Esophagus squamous epithelium (tissue), 5 donors: ENCODE data around the gene SORCS1. TPM values are rescaled to one million over a fixed set of nuclear protein-coding genes. Genes with fewer than 3 reads are reported as not detected.

Experiments used
- DNase-seq: peaks from one replicate; lab custom pipeline; 2025; lab: John Stamatoyannopoulos, UW
- H3K27ac ChIP-seq, 4 donors: fragments of 200-600 bp; sonication (generic); one replicate each; pipeline ENCODE4 v1.5.1; 2016 to 2019; ENCODE audit warnings: mild to moderate bottlenecking in 1 of 4
- H3K27me3 ChIP-seq, 4 donors: fragments of 200-600 bp; sonication (generic); 1 replicate in 3 of 4; 2 replicates in 1 of 4; pipeline versions ENCODE4 v1.5.1 to v1.6.0; 2017 to 2021; ENCODE audit warnings: antibody characterized with exemption in 1 of 4
- H3K36me3 ChIP-seq, 3 donors: fragments of 200-600 bp; sonication (generic); one replicate each; pipeline ENCODE4 v1.5.1; 2016 to 2019
- H3K4me1 ChIP-seq, 3 donors: fragments of 200-600 bp; sonication (generic); one replicate each; pipeline ENCODE4 v1.5.1; 2017 to 2019
- H3K4me3 ChIP-seq, 4 donors: fragments of 200-600 bp; sonication (generic); 1 replicate in 3 of 4; 2 replicates in 1 of 4; pipeline ENCODE4 v1.5.1; 2016 to 2019; ENCODE audit warnings: mild to moderate bottlenecking in 2 of 4, moderate library complexity in 1 of 4
- H3K9me3 ChIP-seq, 3 donors: fragments of 200-600 bp; sonication (generic); one replicate each; pipeline ENCODE4 v1.5.1; 2016 to 2019
- POLR2A ChIP-seq, 4 donors: fragments of 450-650 bp; IDR thresholded peaks; one replicate each; pipeline ENCODE4 v1.6.1; 2017; ENCODE audit warnings: antibody characterized with exemption in 4 of 4, mild to moderate bottlenecking in 4 of 4, moderate library complexity in 3 of 4
- WGBS, 2 donors: methylation state at CpG; one replicate each; pipeline ENCODE4 v1.1.5; 2018; 5-methylcytosine and 5-hydroxymethylcytosine counted together
- intact Hi-C: fragments of 100-400 bp; cut with DNase I; formaldehyde crosslinking; loops from one replicate; pipeline ENCODE4 v1.15.0; 2022
- total RNA-seq, 4 donors: library from RNA; depleted of rRNA; stranded (reverse); fragments of >200 nt; gene quantifications; one replicate each; pipeline ENCODE4 v1.1.0, GENCODE V29; 2016
- TF ChIP-seq, protein P1 (sequence below), 6 experiments: fragments of 450-650 bp in 4 of 6; fragments of 200-600 bp in 2 of 6; sonication (generic) in 2 of 6; IDR thresholded peaks; one replicate each; pipeline ENCODE4 v1.5.1; 2016 to 2019; ENCODE audit warnings: antibody characterized with exemption in 6 of 6, mild to moderate bottlenecking in 4 of 6, moderate library complexity in 4 of 6
- donor health status: DM: yes; HTN: yes; CAD: no.

The SORCS1 gene
- total RNA-seq, 4 donors from 2014 or later: 0.88 to 4.8 (median 1.4) TPM; not detected in 1

DNA sequence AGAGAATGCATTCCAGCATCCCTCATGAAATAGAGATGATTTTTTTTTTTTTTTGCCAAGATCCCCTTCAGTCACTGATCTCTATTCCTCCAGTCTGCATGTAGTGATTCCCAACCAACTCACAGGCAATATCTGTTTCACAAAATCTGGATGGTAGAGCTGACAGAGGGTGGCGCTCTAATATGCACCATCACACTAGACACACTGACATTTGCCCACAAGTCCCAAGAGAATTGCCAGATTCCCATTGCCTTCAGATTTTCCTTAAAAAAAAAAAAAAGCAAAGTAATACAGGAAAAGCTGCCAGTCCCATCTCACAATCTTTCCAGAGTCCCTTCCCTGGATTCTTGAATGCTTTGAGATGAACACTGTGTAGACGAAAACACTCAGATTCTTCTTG is 301.0 kb downstream of the SORCS1 start:
- Histone ChIP-seq H3K27me3 (no peaks in the 10 kb centered on the region), H3K9me3 (peaks cover 0 to 19% (median 0%) of the 10 kb centered on the region in 3 donors), H3K4me1 (no peaks in the 10 kb centered on the region), H3K4me3 (no peak overlapping the region), H3K27ac (no peak overlapping the region), H3K36me3 (no peaks in the 10 kb centered on the region)
- TF ChIP-seq, protein P1, sequence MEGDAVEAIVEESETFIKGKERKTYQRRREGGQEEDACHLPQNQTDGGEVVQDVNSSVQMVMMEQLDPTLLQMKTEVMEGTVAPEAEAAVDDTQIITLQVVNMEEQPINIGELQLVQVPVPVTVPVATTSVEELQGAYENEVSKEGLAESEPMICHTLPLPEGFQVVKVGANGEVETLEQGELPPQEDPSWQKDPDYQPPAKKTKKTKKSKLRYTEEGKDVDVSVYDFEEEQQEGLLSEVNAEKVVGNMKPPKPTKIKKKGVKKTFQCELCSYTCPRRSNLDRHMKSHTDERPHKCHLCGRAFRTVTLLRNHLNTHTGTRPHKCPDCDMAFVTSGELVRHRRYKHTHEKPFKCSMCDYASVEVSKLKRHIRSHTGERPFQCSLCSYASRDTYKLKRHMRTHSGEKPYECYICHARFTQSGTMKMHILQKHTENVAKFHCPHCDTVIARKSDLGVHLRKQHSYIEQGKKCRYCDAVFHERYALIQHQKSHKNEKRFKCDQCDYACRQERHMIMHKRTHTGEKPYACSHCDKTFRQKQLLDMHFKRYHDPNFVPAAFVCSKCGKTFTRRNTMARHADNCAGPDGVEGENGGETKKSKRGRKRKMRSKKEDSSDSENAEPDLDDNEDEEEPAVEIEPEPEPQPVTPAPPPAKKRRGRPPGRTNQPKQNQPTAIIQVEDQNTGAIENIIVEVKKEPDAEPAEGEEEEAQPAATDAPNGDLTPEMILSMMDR (IDR thresholded peaks at IDR 0.05): no peak
- TF ChIP-seq POLR2A (IDR thresholded peaks at IDR 0.05): no peak
- no peak for DNase-seq
- WGBS, 2 donors: 60 to 70% methylated on average over 2 of the region's 2 CpGs
- intact Hi-C loops: no loop called here

DNA sequence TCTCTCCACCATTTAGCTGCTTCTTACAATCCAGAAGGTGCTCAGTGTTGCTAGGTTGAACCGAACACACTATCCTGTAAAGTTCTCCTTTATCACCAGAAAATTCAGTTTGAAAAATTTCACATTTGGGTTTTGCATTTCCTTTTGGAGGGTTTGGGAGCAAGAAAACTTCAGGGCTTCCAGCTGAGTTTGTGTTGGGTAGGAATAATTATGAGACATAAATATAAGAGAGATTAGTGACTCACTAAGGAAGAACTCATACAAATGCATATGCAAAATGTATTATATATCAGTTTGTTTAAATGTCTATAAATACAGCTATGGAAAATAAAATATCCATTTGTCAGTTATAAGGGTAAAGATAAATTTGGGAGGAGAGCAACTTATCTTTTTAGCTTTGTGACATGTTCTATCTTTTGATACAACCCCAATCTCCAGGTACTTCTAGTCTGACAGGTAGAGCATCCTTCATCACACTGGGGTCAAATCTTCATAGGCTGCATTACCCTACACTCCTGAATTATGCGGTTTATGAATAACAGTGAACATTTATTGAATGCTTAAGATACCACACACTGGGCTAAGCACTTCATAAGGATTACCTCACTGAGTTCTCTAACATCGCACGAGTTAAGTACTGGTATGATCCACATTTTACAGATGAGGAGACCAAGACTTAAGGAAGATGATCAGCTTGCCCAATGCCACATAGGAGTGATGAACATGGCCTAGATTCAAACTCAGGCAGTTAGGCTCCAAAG is 304.4 kb downstream of the SORCS1 start:
- DNase-seq: no peak
- no peak overlapping the region for H3K4me3 ChIP-seq
- no peak for TF ChIP-seq POLR2A (IDR thresholded peaks at IDR 0.05)
- TF ChIP-seq, protein P1 (IDR thresholded peaks at IDR 0.05): no peak
- H3K27me3 ChIP-seq: no peaks in the 10 kb centered on the region
- H3K4me1 ChIP-seq: no peaks in the 10 kb centered on the region
- intact Hi-C loops: no loop called here
- H3K36me3 ChIP-seq: no peaks in the 10 kb centered on the region
- 92 to 95% methylated on average over 4 of the region's 4 CpGs for WGBS, 2 donors
- H3K27ac ChIP-seq: no peak overlapping the region
- H3K9me3 ChIP-seq: peaks cover 0 to 23% (median 0%) of the 10 kb centered on the region in 3 donors

DNA sequence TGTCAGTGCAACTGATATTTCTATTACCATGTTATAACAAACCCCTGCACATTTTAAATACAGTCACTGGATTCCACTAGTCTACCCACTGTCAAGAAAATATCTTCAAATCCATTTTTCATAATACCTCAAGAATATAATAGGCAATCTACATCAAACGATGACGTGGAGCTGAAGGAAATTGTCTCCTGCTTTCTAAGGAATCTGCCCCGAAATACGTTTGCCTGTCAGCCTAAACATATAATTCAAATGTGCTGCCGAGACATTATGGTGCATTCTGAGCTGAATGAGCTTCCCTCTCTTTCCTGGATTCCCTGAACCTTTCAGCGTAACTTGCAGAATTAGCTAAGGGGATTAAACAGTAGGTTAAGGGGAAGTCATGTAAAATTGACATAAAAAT is 306.8 kb downstream of the SORCS1 start:
- TF ChIP-seq, protein P1 (IDR thresholded peaks at IDR 0.05): no peak
- no peak for TF ChIP-seq POLR2A (IDR thresholded peaks at IDR 0.05)
- H3K9me3 ChIP-seq: peaks cover 0 to 13% (median 0%) of the 10 kb centered on the region in 3 donors
- H3K27ac ChIP-seq: no peak overlapping the region
- intact Hi-C loops: no loop called here
- no peak for DNase-seq
- no peaks in the 10 kb centered on the region for H3K4me1 ChIP-seq
- WGBS, 2 donors: 77 to 92% methylated on average over 6 of the region's 6 CpGs
- no peaks in the 10 kb centered on the region for H3K36me3 ChIP-seq
- no peak overlapping the region for H3K4me3 ChIP-seq
- H3K27me3 ChIP-seq: no peaks in the 10 kb centered on the region

DNA sequence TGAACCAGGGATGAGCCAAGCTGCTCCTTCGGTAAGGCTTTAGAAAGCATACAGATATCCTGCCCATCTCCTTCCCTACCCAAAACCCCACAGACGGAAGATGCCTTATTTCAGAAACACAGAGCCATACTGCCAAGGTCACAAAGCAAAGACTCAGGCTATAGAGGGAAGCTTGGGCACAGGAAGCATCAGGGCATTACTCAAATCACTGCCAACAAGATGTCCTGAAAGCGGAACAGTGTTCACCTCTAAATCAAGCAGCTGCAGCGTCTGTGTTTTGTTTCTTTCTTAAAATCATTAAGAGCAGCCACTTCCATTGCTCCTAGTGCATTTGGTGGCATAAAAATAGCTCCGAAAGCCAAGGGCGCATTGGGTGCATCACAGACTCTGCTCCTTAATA is 307.3 kb downstream of the SORCS1 start:
- Histone ChIP-seq H3K36me3 (no peaks in the 10 kb centered on the region), H3K27me3 (no peaks in the 10 kb centered on the region), H3K4me1 (no peaks in the 10 kb centered on the region), H3K4me3 (no peak overlapping the region), H3K27ac (no peak overlapping the region), H3K9me3 (peaks cover 0 to 13% (median 0%) of the 10 kb centered on the region in 3 donors)
- TF ChIP-seq, protein P1 (IDR thresholded peaks at IDR 0.05): no peak
- no peak for TF ChIP-seq POLR2A (IDR thresholded peaks at IDR 0.05)
- intact Hi-C loops: no loop called here
- DNase-seq: no peak
- 77 to 82% methylated on average over 5 to 6 of the region's 6 CpGs for WGBS, 2 donors

DNA sequence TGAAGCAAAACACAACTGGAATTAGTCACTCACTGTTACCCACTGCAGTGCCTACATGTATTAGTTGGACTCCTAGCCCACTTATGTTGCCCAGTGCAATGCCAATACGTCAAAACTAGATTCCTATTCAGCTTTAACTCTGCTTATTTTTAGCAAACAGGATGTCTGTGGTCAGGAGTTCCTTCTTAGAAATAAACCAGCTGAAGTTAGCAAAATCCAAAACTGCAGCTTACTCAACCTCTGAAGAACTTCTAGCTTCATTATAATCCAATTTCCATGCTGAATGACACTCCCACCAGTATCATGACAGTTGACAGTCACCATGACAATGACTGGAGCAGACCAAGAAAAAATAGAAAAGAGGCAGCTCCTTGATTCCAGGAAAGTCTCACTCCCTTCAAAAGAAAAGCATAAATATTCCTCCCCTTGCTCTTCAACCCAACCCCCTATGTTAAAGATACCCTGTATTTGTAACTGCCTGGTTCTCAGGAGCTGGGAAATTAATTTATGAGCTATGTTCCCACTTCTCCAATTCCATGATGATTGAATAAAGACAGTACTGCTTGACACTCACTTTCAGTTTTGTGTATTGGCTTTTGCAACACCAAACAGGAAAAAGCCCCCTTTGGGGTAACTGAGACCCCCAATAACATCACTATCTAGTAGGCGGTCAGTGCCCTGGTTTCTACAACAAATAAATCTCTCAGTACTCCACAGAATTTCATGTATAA is 327.4 kb downstream of the SORCS1 start:
- 37 to 47% methylated on average over 2 of the region's 2 CpGs for WGBS, 2 donors
- no peak for DNase-seq
- H3K36me3 ChIP-seq: no peaks in the 10 kb centered on the region
- H3K4me3 ChIP-seq: no peak overlapping the region
- no peaks in the 10 kb centered on the region for H3K27me3 ChIP-seq
- TF ChIP-seq, protein P1 (IDR thresholded peaks at IDR 0.05): no peak
- TF ChIP-seq POLR2A (IDR thresholded peaks at IDR 0.05): no peak
- no peaks in the 10 kb centered on the region for H3K9me3 ChIP-seq
- no peak overlapping the region for H3K27ac ChIP-seq
- H3K4me1 ChIP-seq: no peaks in the 10 kb centered on the region
- intact Hi-C loops: no loop called here
